ENCODE results near the gene RBM6.
"Not testable (repeated sequence)": the region's sequence is repeated elsewhere in the genome, so short reads cannot be mapped to it uniquely, and the experiment has no call there.

Gene RBM6

GRCh38 chr3:49976942-49977341 lies 37.0 kb downstream of the RBM6 start:
- no peaks in the 10 kb centered on the region for H3K9me3 Mint-ChIP-seq
- no peak overlapping the region for H3K27ac Mint-ChIP-seq
- H3K36me3 Mint-ChIP-seq (ENCODE audit: low read depth) = peaks cover 21% of the 10 kb centered on the region
- DNase-seq (ENCODE audit: low spot score) = no peak
- no peak overlapping the region for H3K4me3 Mint-ChIP-seq
- no peaks in the 10 kb centered on the region for H3K4me1 Mint-ChIP-seq (ENCODE audit: low read depth)
- no peaks in the 10 kb centered on the region for H3K27me3 Mint-ChIP-seq (ENCODE audit: low read depth)

DNA sequence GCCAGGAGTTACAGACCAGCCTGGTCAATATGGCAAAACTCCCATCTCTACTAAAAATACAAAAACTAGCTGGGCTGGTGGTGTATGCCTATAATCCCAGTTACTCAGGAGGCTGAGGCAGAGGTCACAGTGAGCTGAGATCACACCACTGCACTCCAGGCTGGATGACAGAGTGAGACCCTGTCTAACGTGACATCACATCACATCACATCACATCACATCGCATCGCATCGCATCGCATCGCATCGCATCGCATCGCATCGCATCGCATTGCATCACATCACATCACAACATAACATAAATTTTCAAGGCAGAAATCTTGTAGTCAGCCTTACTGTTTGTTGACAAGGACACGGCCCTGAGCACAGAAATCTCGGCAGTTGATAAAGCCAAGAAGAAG lies 44.4 kb downstream of the RBM6 start:
- no peak overlapping the region for H3K4me3 Mint-ChIP-seq
- no peak for DNase-seq (ENCODE audit: low spot score)
- H3K9me3 Mint-ChIP-seq = no peaks in the 10 kb centered on the region
- peaks cover 15% of the 10 kb centered on the region for H3K36me3 Mint-ChIP-seq (ENCODE audit: low read depth)
- H3K4me1 Mint-ChIP-seq (ENCODE audit: low read depth) = no peaks in the 10 kb centered on the region
- no peak overlapping the region for H3K27ac Mint-ChIP-seq
- H3K27me3 Mint-ChIP-seq (ENCODE audit: low read depth) = no peaks in the 10 kb centered on the region

DNA sequence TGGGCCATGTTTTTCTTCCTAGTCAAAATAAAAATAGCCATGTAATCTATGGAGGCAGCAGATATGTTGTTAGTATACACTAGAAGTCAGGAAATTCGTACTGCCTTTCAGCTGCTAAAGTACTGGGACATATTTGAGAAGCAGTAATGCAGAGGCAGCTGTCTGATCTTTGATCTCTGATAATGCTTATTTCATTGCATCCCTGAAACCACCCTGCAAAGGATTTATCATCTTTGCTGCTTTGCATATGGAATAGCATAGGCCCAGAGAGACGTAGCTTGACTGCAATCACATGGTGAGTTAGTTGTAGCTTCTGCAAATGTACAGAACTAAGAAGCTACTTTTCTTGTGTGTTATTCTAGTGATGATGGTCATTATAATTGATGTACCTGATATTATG lies 52.4 kb downstream of the RBM6 start:
- DNase-seq (ENCODE audit: low spot score) = no peak
- Mint-ChIP-seq H3K27ac (no peak overlapping the region), H3K27me3 (ENCODE audit: low read depth) (no peaks in the 10 kb centered on the region), H3K4me1 (ENCODE audit: low read depth) (peaks cover 2% of the 10 kb centered on the region), H3K4me3 (no peak overlapping the region), H3K36me3 (ENCODE audit: low read depth) (peaks cover 14% of the 10 kb centered on the region), H3K9me3 (no peaks in the 10 kb centered on the region)

GRCh38 chr3:49994476-49994875 lies 54.5 kb downstream of the RBM6 start:
- Mint-ChIP-seq H3K36me3 (ENCODE audit: low read depth) (peaks cover 10% of the 10 kb centered on the region), H3K27me3 (ENCODE audit: low read depth) (no peaks in the 10 kb centered on the region)

GRCh38 chr3:49996016-49996415 lies 56.1 kb downstream of the RBM6 start:
- DNase-seq (ENCODE audit: low spot score) = no peak
- H3K27me3 Mint-ChIP-seq (ENCODE audit: low read depth) = no peaks in the 10 kb centered on the region
- no peak overlapping the region for H3K27ac Mint-ChIP-seq
- no peaks in the 10 kb centered on the region for H3K9me3 Mint-ChIP-seq
- peaks cover 19% of the 10 kb centered on the region for H3K36me3 Mint-ChIP-seq (ENCODE audit: low read depth)
- H3K4me3 Mint-ChIP-seq = no peak overlapping the region
- peaks cover 8% of the 10 kb centered on the region for H3K4me1 Mint-ChIP-seq (ENCODE audit: low read depth)

More at GRCh38 chr3:49994476-49994875, 54.5 kb downstream of the RBM6 start:
- no peak for DNase-seq (ENCODE audit: low spot score)
- H3K9me3 Mint-ChIP-seq = no peaks in the 10 kb centered on the region
- H3K27ac Mint-ChIP-seq = no peak overlapping the region
- no peak overlapping the region for H3K4me3 Mint-ChIP-seq
- H3K4me1 Mint-ChIP-seq (ENCODE audit: low read depth) = peaks cover 8% of the 10 kb centered on the region

GRCh38 chr3:49997862-49998261 lies 57.9 kb downstream of the RBM6 start:
- Mint-ChIP-seq H3K36me3 (ENCODE audit: low read depth) (peaks cover 27% of the 10 kb centered on the region), H3K27me3 (ENCODE audit: low read depth) (no peaks in the 10 kb centered on the region), H3K9me3 (no peaks in the 10 kb centered on the region), H3K4me3 (no peak overlapping the region), H3K27ac (no peak overlapping the region), H3K4me1 (ENCODE audit: low read depth) (peaks cover 8% of the 10 kb centered on the region)
- no peak for DNase-seq (ENCODE audit: low spot score)

DNA sequence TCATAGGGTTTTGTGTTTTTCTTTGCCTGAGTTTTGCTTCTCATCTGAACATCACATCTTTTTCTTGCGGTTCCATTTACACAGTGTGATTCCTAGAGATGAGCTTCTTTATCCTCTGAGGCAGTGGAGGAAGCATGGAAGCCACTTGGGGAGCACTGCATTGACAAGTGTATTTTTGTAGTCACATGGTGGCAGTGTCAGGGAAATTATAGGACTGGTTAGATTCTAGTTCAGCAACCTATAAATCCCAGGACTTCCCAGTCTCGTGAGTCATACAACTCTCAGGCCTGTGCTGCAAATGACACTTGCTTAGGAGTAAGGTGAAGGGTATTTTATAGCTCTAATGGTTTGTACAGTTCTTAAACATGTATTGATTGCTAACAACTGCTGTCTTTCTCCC lies 58.4 kb downstream of the RBM6 start:
- no peak overlapping the region for H3K27ac Mint-ChIP-seq
- no peaks in the 10 kb centered on the region for H3K27me3 Mint-ChIP-seq (ENCODE audit: low read depth)
- H3K36me3 Mint-ChIP-seq (ENCODE audit: low read depth) = peaks cover 29% of the 10 kb centered on the region
- H3K4me3 Mint-ChIP-seq = no peak overlapping the region
- peaks cover 8% of the 10 kb centered on the region for H3K4me1 Mint-ChIP-seq (ENCODE audit: low read depth)
- no peak for DNase-seq (ENCODE audit: low spot score)
- no peaks in the 10 kb centered on the region for H3K9me3 Mint-ChIP-seq

GRCh38 chr3:50001511-50001910 lies 61.6 kb downstream of the RBM6 start:
- no peak overlapping the region for H3K27ac Mint-ChIP-seq
- H3K4me1 Mint-ChIP-seq (ENCODE audit: low read depth) = peaks cover 8% of the 10 kb centered on the region
- H3K36me3 Mint-ChIP-seq (ENCODE audit: low read depth) = peaks cover 33% of the 10 kb centered on the region
- H3K9me3 Mint-ChIP-seq = no peaks in the 10 kb centered on the region
- DNase-seq (ENCODE audit: low spot score) = no peak
- no peak overlapping the region for H3K4me3 Mint-ChIP-seq
- H3K27me3 Mint-ChIP-seq (ENCODE audit: low read depth) = no peaks in the 10 kb centered on the region

DNA sequence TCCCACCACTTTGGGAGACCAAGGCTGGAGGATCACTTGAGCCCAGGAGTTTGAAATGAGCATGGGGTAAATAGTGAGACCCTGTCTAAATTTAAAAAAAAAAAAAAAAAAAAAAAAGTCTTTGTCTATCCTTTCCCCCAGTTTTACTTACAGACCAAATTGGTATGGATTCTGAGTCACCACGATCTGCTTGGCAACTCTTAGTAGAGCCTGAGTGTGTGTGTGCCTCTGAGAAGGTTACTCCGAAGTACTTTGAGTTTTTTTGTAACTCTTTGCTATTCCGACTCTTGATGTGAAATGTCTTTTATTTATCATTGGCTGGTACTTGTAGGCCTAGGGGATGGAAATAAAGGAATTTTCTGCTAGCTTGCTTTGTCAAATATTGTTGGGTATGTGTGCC lies 63.3 kb downstream of the RBM6 start:
- Mint-ChIP-seq H3K27ac (no peak overlapping the region), H3K9me3 (no peaks in the 10 kb centered on the region), H3K4me3 (no peak overlapping the region), H3K27me3 (ENCODE audit: low read depth) (no peaks in the 10 kb centered on the region), H3K36me3 (ENCODE audit: low read depth) (peaks cover 35% of the 10 kb centered on the region), H3K4me1 (ENCODE audit: low read depth) (peaks cover 1% of the 10 kb centered on the region)
- no peak for DNase-seq (ENCODE audit: low spot score)

GRCh38 chr3:50003824-50004223 lies 63.9 kb downstream of the RBM6 start:
- Mint-ChIP-seq H3K4me1 (ENCODE audit: low read depth) (no peaks in the 10 kb centered on the region), H3K36me3 (ENCODE audit: low read depth) (peaks cover 37% of the 10 kb centered on the region), H3K9me3 (no peaks in the 10 kb centered on the region), H3K27ac (no peak overlapping the region), H3K4me3 (no peak overlapping the region), H3K27me3 (ENCODE audit: low read depth) (no peaks in the 10 kb centered on the region)
- DNase-seq (ENCODE audit: low spot score) = no peak

DNA sequence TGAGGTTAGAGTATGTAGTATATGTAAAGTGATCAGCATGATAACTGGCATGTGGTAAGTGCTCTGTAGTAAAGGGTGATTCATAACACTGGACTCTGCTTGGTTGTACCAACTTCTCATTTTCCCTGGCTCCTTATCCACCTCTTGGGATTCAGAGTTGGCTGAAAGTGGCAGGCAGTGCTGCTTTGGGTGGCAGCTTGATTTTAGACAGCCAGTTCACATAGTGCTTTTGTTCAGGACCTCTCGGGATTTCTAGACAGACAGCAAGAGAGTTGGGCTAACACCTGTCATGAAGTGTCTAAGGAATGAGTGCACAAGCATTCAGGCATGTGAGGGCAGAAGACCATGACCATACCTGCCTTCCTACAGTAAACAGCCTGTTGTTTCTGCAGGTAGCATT lies 69.0 kb downstream of the RBM6 start:
- no peaks in the 10 kb centered on the region for H3K27me3 Mint-ChIP-seq (ENCODE audit: low read depth)
- H3K4me3 Mint-ChIP-seq = no peak overlapping the region
- peaks cover 21% of the 10 kb centered on the region for H3K36me3 Mint-ChIP-seq (ENCODE audit: low read depth)
- H3K27ac Mint-ChIP-seq = no peak overlapping the region
- no peaks in the 10 kb centered on the region for H3K9me3 Mint-ChIP-seq
- H3K4me1 Mint-ChIP-seq (ENCODE audit: low read depth) = no peaks in the 10 kb centered on the region
- no peak for DNase-seq (ENCODE audit: low spot score)

- H3K4me3 Mint-ChIP-seq = no peak overlapping the region
- H3K4me1 Mint-ChIP-seq (ENCODE audit: low read depth) = peaks cover 1% of the 10 kb centered on the region
- no peak overlapping the region for H3K27ac Mint-ChIP-seq
- H3K9me3 Mint-ChIP-seq = no peaks in the 10 kb centered on the region
- no peaks in the 10 kb centered on the region for H3K27me3 Mint-ChIP-seq (ENCODE audit: low read depth)
- no peak for DNase-seq (ENCODE audit: low spot score)
- H3K36me3 Mint-ChIP-seq (ENCODE audit: low read depth) = peaks cover 24% of the 10 kb centered on the region
Measured at GRCh38 chr3:50010959-50011358, 71.0 kb downstream of the RBM6 start.

DNA sequence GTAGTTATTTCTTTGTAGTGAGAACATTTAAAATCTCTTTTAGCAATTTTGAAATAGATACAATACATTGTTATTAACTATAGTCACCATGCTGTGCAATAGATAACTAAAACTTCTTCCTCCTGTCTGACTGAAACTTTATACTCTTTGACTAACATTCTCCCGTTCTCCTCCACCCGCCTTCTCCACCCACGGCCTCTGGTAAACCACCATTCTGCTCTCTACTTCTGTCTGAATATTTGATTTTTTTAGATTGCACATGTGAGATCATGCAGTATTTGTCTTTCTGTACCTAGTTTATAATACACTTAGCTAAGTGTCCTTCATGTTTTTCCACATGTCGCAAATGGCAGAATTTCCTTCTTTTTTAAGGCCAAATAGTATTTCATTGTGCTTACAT lies 76.0 kb downstream of the RBM6 start:
- Mint-ChIP-seq H3K4me1 (ENCODE audit: low read depth) (peaks cover 10% of the 10 kb centered on the region), H3K27me3 (ENCODE audit: low read depth) (no peaks in the 10 kb centered on the region), H3K4me3 (no peak overlapping the region), H3K27ac (no peak overlapping the region), H3K9me3 (no peaks in the 10 kb centered on the region), H3K36me3 (ENCODE audit: low read depth) (peaks cover 35% of the 10 kb centered on the region)
- no peak for DNase-seq (ENCODE audit: low spot score)

DNA sequence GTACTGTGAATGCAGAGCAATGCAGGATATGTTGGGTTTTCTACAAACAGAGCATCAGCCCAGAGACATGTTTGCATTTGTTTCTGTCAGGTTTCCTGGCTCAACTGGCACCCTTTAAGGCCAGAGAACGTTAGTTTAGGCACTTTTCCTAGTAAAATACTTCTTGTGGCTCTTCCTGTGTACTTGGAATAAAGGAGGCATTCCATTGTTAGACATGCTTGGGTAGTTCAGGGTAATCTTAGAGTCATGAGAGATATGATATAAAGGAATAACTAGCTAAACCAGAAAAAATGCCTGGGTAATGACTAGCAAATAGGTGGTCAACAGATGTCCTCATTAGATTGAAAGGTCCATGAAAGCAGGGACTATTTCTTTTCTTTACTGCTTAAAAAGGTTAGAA lies 88.4 kb downstream of the RBM6 start:
- Mint-ChIP-seq H3K27ac (no peak overlapping the region), H3K4me1 (ENCODE audit: low read depth) (no peaks in the 10 kb centered on the region), H3K27me3 (ENCODE audit: low read depth) (no peaks in the 10 kb centered on the region), H3K9me3 (no peaks in the 10 kb centered on the region), H3K4me3 (no peak overlapping the region), H3K36me3 (ENCODE audit: low read depth) (peaks cover 21% of the 10 kb centered on the region)
- no peak for DNase-seq (ENCODE audit: low spot score)

GRCh38 chr3:50031201-50031600 lies 91.3 kb downstream of the RBM6 start:
- H3K27me3 Mint-ChIP-seq (ENCODE audit: low read depth); H3K4me3 Mint-ChIP-seq; DNase-seq (ENCODE audit: low spot score); H3K27ac Mint-ChIP-seq; H3K9me3 Mint-ChIP-seq; H3K4me1 Mint-ChIP-seq (ENCODE audit: low read depth): not testable (repeated sequence)
- peaks cover 22% of the 10 kb centered on the region for H3K36me3 Mint-ChIP-seq (ENCODE audit: low read depth)

Data from T-helper 2 cell treated with Interferon-gamma antibody and Interleukin-4, amounts not matched to agents 5 μg/mL and 100 μg/mL, for 36 hours (primary cell).